AG04450 (cell line): ENCODE measurements around the gene CYB561. TPM values are rescaled to one million over a fixed set of nuclear protein-coding genes. Genes with fewer than 3 reads are reported as not detected.

Experiments
- CTCF ChIA-PET: fragments of 300-600, 350-600 bp; formaldehyde crosslinking; extraction: SDS; loops from one replicate; lab custom pipeline; 2022; ENCODE audit warnings: antibody characterized with exemption, inconsistent platforms; lab: Charles Lee
- POLR2A ChIA-PET: fragments of 350-600 bp; formaldehyde crosslinking; extraction: SDS; loops from one replicate; lab custom pipeline; 2021; ENCODE audit warnings: antibody characterized with exemption, inconsistent platforms; lab: Yijun Ruan, JAX
- DNase-seq: peaks from one replicate; pipeline ENCODE4 v3.0.0-alpha.2; 2011; ENCODE audit warnings: low read depth, low spot score
- H3K27ac ChIP-seq: one replicate; pipeline ENCODE4 v1.5.1; 2012; ENCODE audit warnings: low read depth, low read length, control low read depth
- H3K27me3 ChIP-seq: one replicate; pipeline ENCODE4 v1.6.0; 2012; ENCODE audit warnings: low read length; ENCODE audit not compliant: control insufficient read depth, insufficient read depth
- H3K4me3 ChIP-seq: 2 replicates; pipeline ENCODE4 v1.5.1; 2011; ENCODE audit warnings: mild to moderate bottlenecking, low read depth, low read length, control low read depth
- H3K9me3 ChIP-seq: 2 replicates; pipeline ENCODE4 v1.5.1; 2012; ENCODE audit warnings: low read length; ENCODE audit not compliant: control insufficient read depth, insufficient read depth
- CTCF ChIP-seq: IDR thresholded peaks from 2 replicates; pipeline ENCODE4 v1.5.1; 2011; ENCODE audit warnings: low read depth, low read length, control low read depth, inconsistent platforms
- polyA plus RNA-seq: library from polyadenylated mRNA; depleted of rRNA; stranded (reverse); fragments of >200 nt; gene quantifications from 2 replicates; pipeline ENCODE4 v1.2.3, GENCODE V29; 2011

The CYB561 gene
- polyA plus RNA-seq, 1 experiment: 4.9 TPM

GRCh38 chr17:63423251-63423950, 22.7 kb downstream of the CYB561 start:
- Histone ChIP-seq H3K4me3 (no peak overlapping the region), H3K9me3 (no peaks in the 10 kb centered on the region; the same call in 1 of the 2 replicates), H3K27me3 (no peaks in the 10 kb centered on the region), H3K27ac (no peak overlapping the region)
- CTCF ChIA-PET: interaction anchor here (0.8 to 9.8 kb wide), 4 partner anchors 17 to 193 kb away, joined by 3 to 296 read pairs (median 28); no protein-coding TSS in a partner anchor
- POLR2A ChIA-PET: no interaction called here
- no peak for DNase-seq
- TF ChIP-seq CTCF: no peak

- Histone ChIP-seq H3K4me3 (no peak overlapping the region), H3K27ac (no peak overlapping the region), H3K27me3 (no peaks in the 10 kb centered on the region), H3K9me3 (no peaks in the 10 kb centered on the region; the same call in 1 of the 2 replicates)
- no peak for TF ChIP-seq CTCF
- DNase-seq: no peak
- POLR2A ChIA-PET: no interaction called here
- CTCF ChIA-PET: no interaction called here
Observed at GRCh38 chr17:63421681-63422645, 24.1 kb downstream of the CYB561 start.

- CTCF ChIA-PET: no interaction called here
- POLR2A ChIA-PET: no interaction called here
- no peaks in the 10 kb centered on the region for H3K27me3 ChIP-seq
- H3K4me3 ChIP-seq: no peak overlapping the region
- no peak for DNase-seq
- H3K27ac ChIP-seq: no peak overlapping the region
- no peak for TF ChIP-seq CTCF
- no peaks in the 10 kb centered on the region; the same call in 1 of the 2 replicates for H3K9me3 ChIP-seq
Observed at GRCh38 chr17:63420868-63421680, 25.0 kb downstream of the CYB561 start.

- CTCF ChIA-PET: interaction anchor here (0.6 to 1.0 kb wide), 2 partner anchors 169 to 192 kb away, joined by 3 read pairs; no protein-coding TSS in a partner anchor
- TF ChIP-seq CTCF: no peak
- no peaks in the 10 kb centered on the region; the same call in 1 of the 2 replicates for H3K9me3 ChIP-seq
- POLR2A ChIA-PET: no interaction called here
- no peaks in the 10 kb centered on the region for H3K27me3 ChIP-seq
- DNase-seq: no peak
- no peak overlapping the region for H3K4me3 ChIP-seq
- H3K27ac ChIP-seq: no peak overlapping the region
Observed at GRCh38 chr17:63419949-63420867, 25.9 kb downstream of the CYB561 start.
